GM21526 (cell line): ENCODE measurements around the gene NSD2.
A peak's percentile ranks its signal among the peaks of the same experiment; 100 is the strongest.

Experiments
- ATAC-seq: cut with Tn5 transposase; IDR thresholded peaks from one replicate; pipeline ENCODE4 v1.9.1; 2021; ENCODE audit warnings: moderate library complexity; ENCODE audit not compliant: unreplicated experiment, low FRiP score

NSD2 gene

GRCh38 chr4:1862961-1863296, 8.3 kb upstream of the NSD2 start:
- ATAC-seq, result no peak

DNA sequence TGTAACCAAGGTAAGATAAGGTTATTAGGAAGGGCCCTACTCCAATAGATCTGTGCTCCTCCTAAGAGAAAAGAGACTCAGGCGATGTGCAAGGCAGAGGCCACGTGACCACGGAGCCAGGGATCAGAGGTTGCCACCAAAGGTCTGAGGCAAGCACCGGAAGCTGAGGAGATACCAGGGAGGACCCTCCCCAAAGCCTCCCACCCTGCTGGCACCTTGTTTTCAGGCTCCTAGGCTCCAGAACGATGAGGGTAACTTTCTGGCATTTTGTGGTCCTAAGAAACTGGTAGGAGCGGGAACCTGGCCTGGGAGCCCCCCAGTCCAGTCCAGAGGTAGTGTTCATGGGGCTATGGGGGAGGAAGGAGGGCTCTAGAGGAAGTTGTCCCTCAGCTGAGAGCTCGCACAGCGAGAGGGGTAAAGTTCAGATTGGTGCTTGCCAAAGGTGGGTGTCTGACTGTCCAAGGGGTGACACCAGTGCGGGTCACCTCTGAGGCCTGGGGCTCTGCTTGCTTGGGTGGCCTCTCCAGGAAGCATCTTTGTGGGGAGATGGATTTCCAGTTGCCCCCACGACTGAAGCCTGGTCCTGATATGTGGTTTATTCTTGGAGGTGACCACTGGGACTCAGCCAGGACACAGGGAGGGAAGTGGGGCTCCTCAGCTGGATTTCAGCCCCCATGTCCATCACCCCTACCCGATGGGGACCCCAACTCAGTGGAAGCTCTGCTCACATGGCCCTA, 7.7 kb upstream of the NSD2 start:
- no peak for ATAC-seq

GRCh38 chr4:1864076-1865008, 6.9 kb upstream of the NSD2 start:
- no peak for ATAC-seq

DNA sequence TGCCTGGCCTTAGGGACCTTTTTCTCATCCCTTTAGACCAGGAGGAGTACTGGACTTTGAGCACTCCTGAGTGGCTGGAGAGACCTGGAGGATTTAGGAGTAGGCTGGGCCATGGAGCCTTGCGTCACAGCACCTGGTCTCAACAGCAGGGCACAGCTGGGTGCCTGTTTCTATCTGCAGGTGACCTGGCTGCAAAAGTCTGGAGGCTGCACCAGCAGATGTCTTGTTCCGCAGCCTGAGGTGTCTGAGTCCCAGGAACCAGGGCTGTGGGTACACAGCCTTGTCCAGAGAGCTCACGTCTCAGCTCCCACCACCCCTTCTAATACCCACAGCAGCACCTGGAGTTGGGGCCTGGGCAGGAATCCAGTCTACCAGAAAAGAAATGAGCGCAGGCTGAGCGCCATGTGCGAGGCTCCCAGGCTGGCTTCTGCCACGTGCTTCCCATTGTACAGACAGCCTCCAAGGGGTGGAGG, 5.0 kb upstream of the NSD2 start:
- ATAC-seq, result no peak

GRCh38 chr4:1868293-1868692, 2.9 kb upstream of the NSD2 start:
- ATAC-seq, result no peak

DNA sequence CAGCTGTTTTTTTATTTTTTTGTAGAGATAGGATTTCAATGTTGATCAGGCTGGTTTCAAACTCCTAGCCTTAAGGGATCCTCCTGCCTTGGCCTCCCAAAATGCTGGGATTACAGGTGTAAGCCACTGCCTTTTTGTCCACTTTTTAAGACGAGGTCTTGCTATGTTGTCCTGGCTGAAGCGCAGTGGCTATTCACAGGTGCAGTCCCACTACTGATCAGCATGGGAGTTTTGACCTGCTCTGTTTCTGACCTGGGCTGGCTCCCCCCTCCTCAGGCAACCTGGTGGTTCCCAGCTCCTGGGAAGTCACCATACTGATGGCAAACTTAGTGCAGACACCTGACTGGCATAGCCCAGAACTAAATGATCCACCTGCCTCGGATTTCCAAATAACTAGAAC, 2.3 kb upstream of the NSD2 start:
- ATAC-seq, result no peak

GRCh38 chr4:1869530-1870327, 1.5 kb upstream of the NSD2 start:
- peak; percentile 14 for ATAC-seq

- ATAC-seq, result peak; percentile 48
Measured at GRCh38 chr4:1870328-1870577, 940 bp upstream of the NSD2 start.

DNA sequence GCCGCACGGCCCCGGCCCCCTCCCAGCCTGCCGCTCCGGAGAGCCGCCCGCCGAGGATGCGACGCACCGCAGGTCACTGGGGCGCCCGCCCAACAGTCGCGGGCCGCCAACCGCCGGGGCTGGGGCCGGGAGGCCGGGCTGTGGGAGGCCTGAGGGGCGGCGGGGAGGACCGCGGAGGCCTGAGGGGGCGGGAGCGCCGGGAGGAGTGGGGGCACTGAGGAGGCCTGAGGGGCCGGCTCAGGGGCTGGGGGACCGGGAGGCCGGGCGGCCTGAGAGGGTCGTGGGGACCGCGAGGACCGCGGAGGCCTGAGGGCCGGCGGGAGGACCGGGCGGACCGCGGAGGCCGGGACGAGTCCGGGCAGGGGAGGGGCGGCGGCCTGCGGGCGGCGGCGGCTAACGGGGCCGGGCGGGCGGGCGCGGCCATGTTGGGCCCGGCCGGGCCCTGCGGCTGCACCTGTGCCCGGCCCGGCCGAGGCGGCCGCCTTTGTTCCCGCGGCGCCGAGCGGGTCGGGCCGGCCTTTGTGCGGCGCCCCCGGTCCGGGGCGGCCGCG, 353 bp downstream of the NSD2 start:
- peak; percentile 4 for ATAC-seq

GRCh38 chr4:1872870-1873269, 1.7 kb downstream of the NSD2 start:
- no peak for ATAC-seq

- no peak for ATAC-seq
Measured at GRCh38 chr4:1873291-1873690, 2.1 kb downstream of the NSD2 start.

- ATAC-seq, result no peak
Measured at GRCh38 chr4:1873776-1874175, 2.6 kb downstream of the NSD2 start.

DNA sequence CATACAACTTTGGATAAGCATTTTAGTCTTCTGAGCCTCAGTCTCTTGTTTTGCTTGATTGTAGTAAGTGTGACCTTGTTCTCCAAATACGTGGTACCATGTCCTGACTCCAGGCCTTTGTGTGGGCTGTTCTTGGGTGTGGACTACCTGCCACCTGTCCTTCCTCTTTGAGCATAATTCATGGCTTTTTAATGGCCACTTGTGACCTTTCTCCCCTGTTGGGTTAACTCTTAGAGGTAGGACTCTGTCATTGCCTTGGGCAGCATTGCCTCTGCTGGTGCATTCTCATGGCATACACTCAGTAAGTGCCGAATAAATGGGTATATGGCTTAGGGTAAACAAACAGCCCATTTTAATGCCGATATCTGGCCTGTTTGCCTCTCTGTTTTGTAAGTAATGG, 3.0 kb downstream of the NSD2 start:
- no peak for ATAC-seq

- ATAC-seq, result no peak
Measured at GRCh38 chr4:1879485-1879884, 8.3 kb downstream of the NSD2 start.

GRCh38 chr4:1880332-1880731, 9.1 kb downstream of the NSD2 start:
- ATAC-seq, result no peak

DNA sequence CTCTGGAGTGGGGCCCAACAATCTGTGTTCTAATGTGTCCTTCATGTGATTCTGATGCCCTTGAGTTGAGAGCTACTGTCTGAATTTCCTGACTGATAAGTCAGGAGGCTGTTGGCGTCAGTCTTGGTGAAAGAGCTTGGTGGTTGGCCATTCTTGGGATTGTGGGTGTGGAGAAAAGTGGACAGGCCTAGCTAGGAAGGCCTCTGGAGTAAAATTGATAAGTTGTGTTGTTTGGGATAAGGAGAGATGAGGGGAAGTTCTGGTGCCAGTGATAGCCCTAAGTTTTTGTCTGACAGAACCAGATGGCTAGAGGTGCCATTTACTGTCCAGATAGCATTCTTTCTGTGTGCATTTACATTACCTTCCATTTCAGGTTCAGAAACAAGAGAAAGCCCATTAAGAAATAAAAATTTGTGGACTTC, 11.7 kb downstream of the NSD2 start:
- ATAC-seq, result no peak

DNA sequence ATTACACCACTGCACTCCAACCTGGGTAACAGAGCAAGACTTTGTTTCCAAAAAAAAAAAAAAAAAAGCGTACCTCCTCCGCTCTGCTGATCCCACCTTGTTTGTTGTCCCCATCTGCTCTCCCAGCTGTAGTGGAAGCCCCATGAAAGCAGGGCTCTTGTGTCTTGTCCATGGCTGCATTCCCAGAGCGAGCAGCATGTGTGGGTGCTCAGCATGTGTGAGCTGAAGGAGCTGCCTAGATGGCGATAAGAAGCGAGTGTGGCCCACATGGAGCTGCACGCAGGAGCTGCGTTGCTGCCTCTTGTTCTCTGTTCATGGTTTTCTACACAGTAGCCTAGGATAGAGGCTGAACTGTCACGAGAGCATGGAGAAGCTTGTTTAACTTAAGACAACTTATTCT, 12.4 kb downstream of the NSD2 start:
- ATAC-seq, result no peak

DNA sequence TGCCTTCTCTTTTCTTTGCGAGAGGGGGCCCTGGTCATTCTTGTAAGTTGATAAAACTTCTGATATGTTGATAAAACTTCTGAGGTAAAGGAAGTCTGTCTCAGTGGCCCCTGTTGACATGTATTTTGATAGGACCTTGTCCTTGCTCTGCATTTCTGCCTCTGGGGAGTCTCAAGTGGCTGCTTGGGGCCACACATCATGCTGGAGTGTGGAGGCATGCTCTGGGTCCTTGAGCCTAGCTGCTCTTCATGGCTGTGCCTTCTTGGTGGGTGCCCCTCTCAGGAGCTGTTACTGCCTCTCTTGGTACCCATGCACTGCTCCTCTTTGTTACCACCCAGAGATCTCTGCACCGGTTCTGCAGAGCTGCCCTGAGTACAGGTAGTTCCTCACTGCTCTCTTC, 14.2 kb downstream of the NSD2 start:
- ATAC-seq, result no peak

DNA sequence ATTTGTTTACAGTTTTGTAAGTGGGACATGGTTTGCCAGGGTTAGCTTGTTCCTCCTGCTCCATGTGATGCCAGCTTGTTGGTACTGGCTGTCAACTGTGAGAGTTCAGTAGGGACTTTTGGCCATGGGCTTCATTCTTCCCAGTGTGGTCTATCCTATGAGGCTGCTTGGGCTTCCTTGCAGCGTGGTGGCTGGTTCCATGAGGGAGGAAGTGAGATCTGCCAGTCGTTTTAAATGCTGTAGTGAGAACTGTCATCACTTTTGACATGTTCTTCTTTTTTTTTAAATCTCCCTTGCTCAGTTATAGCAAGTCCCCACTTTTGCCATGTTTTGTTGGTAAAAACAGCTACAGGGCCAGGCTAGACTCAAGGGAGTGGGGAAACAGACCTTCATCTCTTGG, 15.9 kb downstream of the NSD2 start:
- no peak for ATAC-seq

DNA sequence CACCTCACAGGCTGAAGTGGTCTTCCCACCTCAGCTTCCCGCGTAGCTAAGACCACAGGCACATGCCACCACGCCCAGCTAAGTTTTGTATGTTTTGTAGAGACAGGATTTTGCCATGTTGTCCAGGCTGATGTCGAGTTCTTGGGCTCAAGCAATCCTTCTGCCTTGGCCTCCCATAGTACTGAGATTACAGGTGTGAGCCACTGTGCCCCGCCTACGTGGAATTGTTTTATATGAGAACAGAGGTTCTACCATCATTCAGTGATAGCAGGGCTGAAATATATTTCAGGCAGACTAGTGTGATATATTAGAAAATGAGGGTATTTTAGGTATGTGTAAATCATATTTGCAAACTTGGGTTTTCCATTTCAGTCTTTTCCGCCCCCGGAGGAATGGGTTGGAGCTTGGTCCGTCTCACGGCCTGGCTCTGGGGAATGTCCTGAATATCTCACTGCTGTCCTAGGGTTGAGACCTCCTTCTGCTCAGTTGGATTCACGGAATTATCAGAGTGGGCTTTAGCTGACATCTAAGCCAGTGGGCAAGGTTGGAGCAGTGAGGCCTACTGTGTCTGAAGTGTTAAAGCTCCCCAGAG, 19.9 kb downstream of the NSD2 start:
- no peak for ATAC-seq
